IPS-11a (cell line): ENCODE results near the gene H6PD.

Experiments
- H3K4me3 ChIP-seq: one replicate; pipeline ENCODE4 v1.5.1; 2013; ENCODE audit warnings: low read depth, low read length, control low read depth

The H6PD gene

DNA sequence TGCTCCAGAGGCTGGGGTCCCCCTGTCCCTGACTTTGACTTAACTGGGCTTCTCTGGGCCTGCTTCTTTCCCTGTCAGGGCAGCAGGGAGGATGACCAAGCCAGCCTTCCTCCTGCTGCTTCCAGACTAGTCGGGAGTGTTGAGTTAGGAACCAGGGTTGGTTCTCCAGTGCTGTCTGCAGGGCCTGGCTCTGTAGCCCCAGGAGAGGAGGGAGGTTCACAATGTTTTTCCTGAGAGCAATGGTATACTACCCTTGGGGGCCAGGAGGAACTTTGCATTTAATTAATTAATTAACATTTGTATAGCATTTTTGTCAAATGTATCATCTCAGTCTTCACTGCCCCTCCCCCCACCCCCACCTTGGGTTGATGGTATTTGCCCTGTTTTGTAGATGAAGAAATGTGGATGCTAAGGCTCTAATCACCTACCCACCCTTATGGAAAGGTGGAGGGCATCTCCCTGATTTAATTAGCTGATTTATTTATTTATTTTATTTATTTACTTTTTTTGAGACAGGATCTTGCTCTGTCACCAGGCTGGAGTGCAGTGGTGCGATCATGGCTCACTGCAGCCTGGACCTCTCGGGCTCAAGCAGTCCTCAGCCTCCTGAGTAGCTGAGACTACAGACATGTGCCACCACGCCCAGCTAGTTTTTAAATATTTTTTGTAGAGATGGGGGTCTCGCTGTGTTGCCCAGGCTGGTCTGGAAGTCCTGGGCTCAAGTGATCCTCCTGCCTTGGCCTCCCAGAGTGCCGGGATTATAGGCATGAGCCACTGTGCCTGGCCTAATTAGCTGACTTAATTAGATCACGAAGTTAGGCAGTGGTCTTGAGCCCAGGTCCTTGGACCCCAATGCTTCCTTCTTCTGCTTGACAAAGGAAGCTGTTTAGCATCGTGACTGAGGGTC, 6.6 kb downstream of the H6PD start:
- no peak overlapping the region for H3K4me3 ChIP-seq

- H3K4me3 ChIP-seq = no peak overlapping the region
These were observed 7.3 kb downstream of the H6PD start for GRCh38 chr1:9241891-9242290.

DNA sequence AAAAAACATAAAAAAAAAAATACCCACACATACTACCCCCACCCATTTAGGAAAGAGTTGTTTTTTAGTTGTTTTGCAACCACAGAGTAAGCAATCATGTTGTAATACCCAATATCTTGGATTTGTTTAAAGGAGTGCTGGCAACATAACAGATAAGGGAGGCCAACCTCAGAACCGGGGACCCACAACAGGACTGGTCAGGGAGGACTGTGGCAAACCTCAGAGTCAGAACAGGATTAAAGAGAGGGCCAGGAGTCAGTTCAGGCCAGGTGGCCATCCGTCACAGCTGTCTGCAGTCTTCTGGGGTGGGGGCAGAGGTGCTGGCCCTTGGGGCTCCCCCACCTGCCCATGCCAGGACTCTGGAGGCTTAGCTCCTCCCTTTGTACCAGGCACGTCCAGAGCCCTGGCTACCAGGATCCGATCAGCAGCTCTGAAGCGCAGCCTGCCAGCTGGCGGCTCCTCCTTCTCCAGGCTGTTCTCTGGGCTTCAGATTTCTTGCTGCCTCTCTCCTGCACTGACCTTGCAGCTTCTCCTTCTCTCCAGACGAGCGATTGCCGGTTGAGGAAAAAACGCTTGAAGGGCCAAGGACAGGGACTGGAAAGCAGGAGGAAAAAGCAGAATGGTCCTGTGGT, 7.9 kb downstream of the H6PD start:
- H3K4me3 ChIP-seq = no peak overlapping the region

GRCh38 chr1:9243066-9243739, 8.6 kb downstream of the H6PD start:
- no peak overlapping the region for H3K4me3 ChIP-seq

GRCh38 chr1:9244501-9245229, 10.1 kb downstream of the H6PD start:
- H3K4me3 ChIP-seq = no peak overlapping the region

DNA sequence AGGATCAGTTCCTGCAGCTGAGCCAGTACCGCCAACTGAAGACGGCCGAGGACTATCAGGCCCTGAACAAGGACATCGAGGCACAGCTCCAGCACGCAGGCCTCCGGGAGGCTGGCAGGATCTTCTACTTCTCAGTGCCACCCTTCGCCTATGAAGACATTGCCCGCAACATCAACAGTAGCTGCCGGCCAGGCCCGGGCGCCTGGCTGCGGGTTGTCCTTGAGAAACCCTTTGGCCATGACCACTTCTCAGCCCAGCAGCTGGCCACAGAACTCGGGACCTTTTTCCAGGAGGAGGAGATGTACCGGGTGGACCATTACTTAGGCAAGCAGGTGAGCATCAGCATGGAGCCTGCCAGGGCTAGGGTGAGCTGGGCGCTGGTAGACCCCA, 10.7 kb downstream of the H6PD start:
- no peak overlapping the region for H3K4me3 ChIP-seq

- H3K4me3 ChIP-seq = no peak overlapping the region
These were observed 11.1 kb downstream of the H6PD start for GRCh38 chr1:9245661-9246060.

- no peak overlapping the region for H3K4me3 ChIP-seq
These were observed 11.6 kb downstream of the H6PD start for GRCh38 chr1:9246215-9246614.

GRCh38 chr1:9246841-9247785, 12.5 kb downstream of the H6PD start:
- H3K4me3 ChIP-seq = no peak overlapping the region

GRCh38 chr1:9247894-9248293, 13.3 kb downstream of the H6PD start:
- no peak overlapping the region for H3K4me3 ChIP-seq

GRCh38 chr1:9248341-9249262, 14.0 kb downstream of the H6PD start:
- no peak overlapping the region for H3K4me3 ChIP-seq

GRCh38 chr1:9249263-9249533, 14.6 kb downstream of the H6PD start:
- no peak overlapping the region for H3K4me3 ChIP-seq

- no peak overlapping the region for H3K4me3 ChIP-seq
These were observed 15.2 kb downstream of the H6PD start for GRCh38 chr1:9249534-9250410.

DNA sequence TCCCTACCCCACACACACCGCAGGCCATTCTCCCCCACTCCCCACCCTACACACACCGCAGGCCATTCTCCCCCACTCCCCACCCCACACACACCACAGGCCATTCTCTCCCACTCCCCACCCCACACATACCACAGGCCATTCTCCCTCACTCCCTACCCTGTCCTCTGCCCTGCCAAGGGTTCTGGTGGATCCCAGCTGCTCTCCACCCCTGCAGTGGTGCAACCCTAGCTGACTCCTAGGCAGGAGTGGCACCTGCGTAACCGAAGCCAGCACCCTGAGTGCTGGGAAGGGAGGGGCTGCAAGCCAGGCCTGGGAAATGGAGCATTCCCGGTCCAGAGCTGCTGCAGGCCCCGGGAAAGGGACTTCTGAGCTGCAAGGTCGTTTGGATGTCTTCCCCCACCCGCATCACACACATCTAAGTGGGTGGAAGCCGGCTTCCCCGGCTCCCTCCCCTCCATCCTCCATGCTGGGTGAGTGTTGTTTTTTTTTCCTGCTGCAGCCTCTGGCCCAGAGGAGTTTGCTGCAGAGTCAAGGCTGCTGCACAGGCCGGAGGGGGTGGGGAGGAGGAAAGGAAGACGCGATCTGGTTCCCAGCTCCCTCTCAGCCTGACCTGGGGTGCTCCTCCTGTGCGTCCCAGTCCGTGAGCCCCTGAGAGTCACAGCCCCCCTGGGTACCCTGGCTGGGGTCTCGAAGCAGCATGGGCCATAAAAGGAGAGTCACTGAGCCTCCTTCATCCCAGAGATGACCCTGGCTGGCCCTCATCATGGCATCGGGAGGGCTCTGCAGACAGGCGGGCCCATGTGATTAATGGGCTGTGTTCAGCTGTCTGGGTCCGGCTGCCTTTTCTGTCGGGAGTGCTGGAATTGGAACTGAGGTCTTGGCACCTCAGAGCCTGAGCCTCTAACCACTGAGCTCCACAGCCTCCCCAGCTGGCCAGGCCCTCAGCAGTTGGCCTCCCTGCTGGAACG, 16.1 kb downstream of the H6PD start:
- H3K4me3 ChIP-seq = no peak overlapping the region

- no peak overlapping the region for H3K4me3 ChIP-seq
These were observed 16.9 kb downstream of the H6PD start for GRCh38 chr1:9251501-9251900.

- H3K4me3 ChIP-seq = no peak overlapping the region
These were observed 18.4 kb downstream of the H6PD start for GRCh38 chr1:9253004-9253403.

GRCh38 chr1:9253453-9254105, 19.0 kb downstream of the H6PD start:
- no peak overlapping the region for H3K4me3 ChIP-seq
